Measurements from ENCODE around the gene PCSK9. TPM values are rescaled to one million over a fixed set of nuclear protein-coding genes. Genes with fewer than 3 reads are reported as not detected.

The PCSK9 gene
- polyA plus RNA-seq, 1 donor (not counting 4 experiments of a cell fraction or from before 2014, with no cell fraction given), result 61.7 TPM

- DNase-seq (ENCODE audit: low read depth, low spot score) (no peak), FAIRE-seq (no peak)
- Histone ChIP-seq H3K79me2 (ENCODE audit: control insufficient read depth, insufficient read depth, low read length) (no peaks in the 10 kb centered on the region), H3K27ac (ENCODE audit: control insufficient read depth, insufficient read depth, low read length) (no peak overlapping the region), H3K9ac (ENCODE audit: control insufficient read depth, extremely low read depth, insufficient read depth, low read length) (no peak overlapping the region), H3K4me1 (ENCODE audit: control insufficient read depth, extremely low read depth, insufficient read depth, low read length) (no peaks in the 10 kb centered on the region), H3K27me3 (ENCODE audit: control insufficient read depth, extremely low read depth, insufficient read depth, low read length) (no peaks in the 10 kb centered on the region), H3K4me2 (ENCODE audit: control insufficient read depth, extremely low read depth, insufficient read depth, low read depth, low read length) (no peak overlapping the region), H3K9me3 (ENCODE audit: control insufficient read depth, low read depth, low read length) (no peaks in the 10 kb centered on the region), H3K9me1 (ENCODE audit: control insufficient read depth, extremely low read depth, insufficient read depth, low read length) (no peaks in the 10 kb centered on the region), H3K4me3 (ENCODE audit: control insufficient read depth in 2 of 3, extremely low read depth in 1 of 3, insufficient read depth in 2 of 3, low read depth in 1 of 3, low read length in 3 of 3) (no peak overlapping the region), H4K20me1 (ENCODE audit: control insufficient read depth, extremely low read depth, insufficient read depth, low read length) (no peaks in the 10 kb centered on the region), H3K36me3 (ENCODE audit: control insufficient read depth in 2 of 2, extremely low read depth in 1 of 2, insufficient read depth in 2 of 2, low read length in 2 of 2) (peaks cover 20 to 35% of the 10 kb centered on the region in 2 experiments), H2AFZ (ENCODE audit: control insufficient read depth, low read length) (no peak overlapping the region)
- dilution Hi-C loops (cut with MboI; ENCODE audit: extremely low pct_ligation_motif_present, low sequenced_read_pairs), result no loop called here
- TF ChIP-seq CTCF (optimal IDR thresholded peaks at IDR 0.05 in 1 of 3, IDR thresholded peaks at IDR 0.05 in 1 of 3, conservative IDR thresholded peaks at IDR 0.05 in 1 of 3; ENCODE audit: extremely low read depth in 1 of 3, insufficient read depth in 2 of 3, low read length in 3 of 3) (no peak), EZH2 (IDR thresholded peaks at IDR 0.05; ENCODE audit: low read length) (no peak)
Measured at GRCh38 chr1:55088413-55088812, 49.1 kb downstream of the PCSK9 start.

GRCh38 chr1:55089683-55090082 is 50.3 kb downstream of the PCSK9 start:
- Histone ChIP-seq H4K20me1 (ENCODE audit: control insufficient read depth, extremely low read depth, insufficient read depth, low read length) (no peaks in the 10 kb centered on the region), H3K4me1 (ENCODE audit: control insufficient read depth, extremely low read depth, insufficient read depth, low read length) (no peaks in the 10 kb centered on the region), H3K36me3 (ENCODE audit: control insufficient read depth in 2 of 2, extremely low read depth in 1 of 2, insufficient read depth in 2 of 2, low read length in 2 of 2) (peaks cover 21 to 29% of the 10 kb centered on the region in 2 experiments), H2AFZ (ENCODE audit: control insufficient read depth, low read length) (no peak overlapping the region), H3K4me2 (ENCODE audit: control insufficient read depth, extremely low read depth, insufficient read depth, low read depth, low read length) (no peak overlapping the region), H3K4me3 (ENCODE audit: control insufficient read depth in 2 of 3, extremely low read depth in 1 of 3, insufficient read depth in 2 of 3, low read depth in 1 of 3, low read length in 3 of 3) (no peak overlapping the region), H3K79me2 (ENCODE audit: control insufficient read depth, insufficient read depth, low read length) (no peaks in the 10 kb centered on the region), H3K9me3 (ENCODE audit: control insufficient read depth, low read depth, low read length) (no peaks in the 10 kb centered on the region), H3K27ac (ENCODE audit: control insufficient read depth, insufficient read depth, low read length) (no peak overlapping the region), H3K27me3 (ENCODE audit: control insufficient read depth, extremely low read depth, insufficient read depth, low read length) (no peaks in the 10 kb centered on the region), H3K9ac (ENCODE audit: control insufficient read depth, extremely low read depth, insufficient read depth, low read length) (no peak overlapping the region), H3K9me1 (ENCODE audit: control insufficient read depth, extremely low read depth, insufficient read depth, low read length) (no peaks in the 10 kb centered on the region)
- FAIRE-seq (no peak), DNase-seq (ENCODE audit: low read depth, low spot score) (no peak)
- TF ChIP-seq EZH2 (IDR thresholded peaks at IDR 0.05; ENCODE audit: low read length), result no peak
- TF ChIP-seq CTCF (optimal IDR thresholded peaks at IDR 0.05 in 1 of 3, IDR thresholded peaks at IDR 0.05 in 1 of 3, conservative IDR thresholded peaks at IDR 0.05 in 1 of 3; ENCODE audit: extremely low read depth in 1 of 3, insufficient read depth in 2 of 3, low read length in 3 of 3), result no peak
- dilution Hi-C loops (cut with MboI; ENCODE audit: extremely low pct_ligation_motif_present, low sequenced_read_pairs), result no loop called here

Data from keratinocyte (primary cell).